Omental fat pad (tissue), 4 donors: ENCODE results near the gene NDUFS7. TPM values are rescaled to one million over a fixed set of nuclear protein-coding genes. Genes with fewer than 3 reads are reported as not detected.

ENCODE experiments used
- ATAC-seq: fragments of 150-250 bp; one replicate; pipeline ENCODE4 v1.9.1; 2016; ENCODE audit warnings: mild to moderate bottlenecking, moderate library complexity; ENCODE audit not compliant: low FRiP score
- DNase-seq: peaks from one replicate; pipeline ENCODE4 v3.0.0-alpha.2; 2019; ENCODE audit warnings: low spot score
- CTCF ChIP-seq, 3 donors: fragments of 450-650 bp; IDR thresholded peaks; one replicate each; pipeline ENCODE4 v1.5.1; 2016 to 2017; ENCODE audit warnings: antibody characterized with exemption in 3 of 3, mild to moderate bottlenecking in 3 of 3, moderate library complexity in 2 of 3
- total RNA-seq, 4 donors: library from RNA; depleted of rRNA; stranded (reverse); fragments of >200 nt; gene quantifications; one replicate each; pipeline ENCODE4 v1.1.0, GENCODE V29; 2016

The NDUFS7 gene
- total RNA-seq, 4 donors from 2014 or later = 80.3 to 121 (median 114) TPM

GRCh38 chr19:1386945-1387683 is 3.4 kb downstream of the NDUFS7 start:
- no peak for DNase-seq
- ATAC-seq = no peak
- no peak for TF ChIP-seq CTCF (IDR thresholded peaks at IDR 0.05)

- ATAC-seq = no peak
- no peak for TF ChIP-seq CTCF (IDR thresholded peaks at IDR 0.05)
- no peak for DNase-seq
Measured at GRCh38 chr19:1387684-1388636, 4.3 kb downstream of the NDUFS7 start.

- DNase-seq = no peak
- TF ChIP-seq CTCF (IDR thresholded peaks at IDR 0.05) = no peak
- no peak for ATAC-seq
Measured at GRCh38 chr19:1388637-1389026, 4.9 kb downstream of the NDUFS7 start.

- TF ChIP-seq CTCF (IDR thresholded peaks at IDR 0.05) = no peak
- ATAC-seq = no peak
- DNase-seq = no peak
Measured at GRCh38 chr19:1389033-1389940, 5.6 kb downstream of the NDUFS7 start.

- no peak for TF ChIP-seq CTCF (IDR thresholded peaks at IDR 0.05)
- no peak for ATAC-seq
Measured at GRCh38 chr19:1390890-1391423, 7.2 kb downstream of the NDUFS7 start.

GRCh38 chr19:1392407-1392806 is 8.7 kb downstream of the NDUFS7 start:
- no peak for TF ChIP-seq CTCF (IDR thresholded peaks at IDR 0.05)
- ATAC-seq (no peak), DNase-seq (no peak)

More at GRCh38 chr19:1390890-1391423, 7.2 kb downstream of the NDUFS7 start:
- no peak for DNase-seq
